Measurements from ENCODE around the gene SCEL.

GRCh38 chr13:77691871-77692270 lies 156.4 kb downstream of the SCEL start:
- no peak for TF ChIP-seq POLR2A (IDR thresholded peaks at IDR 0.05)
- TF ChIP-seq CTCF (IDR thresholded peaks at IDR 0.05), result no peak
- no peak for TF ChIP-seq EP300 (IDR thresholded peaks at IDR 0.05)
- no peak for TF ChIP-seq POLR2AphosphoS5 (IDR thresholded peaks at IDR 0.05)
